NB4 (cell line): ENCODE measurements around the gene N4BP2L2.

Experiments
- MAX ChIP-seq: IDR thresholded peaks from 2 replicates; pipeline ENCODE4 v1.6.1; 2011; ENCODE audit warnings: low read depth, low read length
- MYC ChIP-seq: IDR thresholded peaks from 2 replicates; pipeline ENCODE4 v1.6.1; 2011; ENCODE audit warnings: low read depth, low read length
- POLR2A ChIP-seq: IDR thresholded peaks from 2 replicates; pipeline ENCODE4 v1.6.1; 2011; ENCODE audit warnings: mild to moderate bottlenecking; ENCODE audit not compliant: insufficient read length; ENCODE audit errors: extremely low read depth
- TF ChIP-seq, protein P1 (sequence below): IDR thresholded peaks from one replicate; pipeline ENCODE4 v1.5.1; 2012; ENCODE audit warnings: low read depth, low read length

DNA sequence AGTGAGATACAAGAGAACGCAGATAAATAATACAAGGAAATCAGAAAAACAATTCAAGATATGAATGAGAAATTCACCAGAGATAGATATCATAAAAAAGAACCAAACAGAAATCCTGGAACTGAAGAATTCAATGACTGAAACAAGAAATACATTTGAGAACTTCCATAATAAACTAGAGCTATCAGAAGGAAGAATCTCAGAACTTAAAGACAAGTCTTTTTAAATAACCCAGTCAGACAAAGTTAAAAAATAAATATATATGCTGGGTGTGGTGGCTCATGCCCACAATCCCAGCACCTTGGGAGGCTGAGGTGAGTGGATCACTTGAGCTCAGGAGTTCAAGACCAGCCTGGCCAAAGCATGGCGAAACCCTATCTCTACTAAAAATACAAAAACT lies 82.0 kb downstream of the N4BP2L2 start:
- TF ChIP-seq, protein P1, sequence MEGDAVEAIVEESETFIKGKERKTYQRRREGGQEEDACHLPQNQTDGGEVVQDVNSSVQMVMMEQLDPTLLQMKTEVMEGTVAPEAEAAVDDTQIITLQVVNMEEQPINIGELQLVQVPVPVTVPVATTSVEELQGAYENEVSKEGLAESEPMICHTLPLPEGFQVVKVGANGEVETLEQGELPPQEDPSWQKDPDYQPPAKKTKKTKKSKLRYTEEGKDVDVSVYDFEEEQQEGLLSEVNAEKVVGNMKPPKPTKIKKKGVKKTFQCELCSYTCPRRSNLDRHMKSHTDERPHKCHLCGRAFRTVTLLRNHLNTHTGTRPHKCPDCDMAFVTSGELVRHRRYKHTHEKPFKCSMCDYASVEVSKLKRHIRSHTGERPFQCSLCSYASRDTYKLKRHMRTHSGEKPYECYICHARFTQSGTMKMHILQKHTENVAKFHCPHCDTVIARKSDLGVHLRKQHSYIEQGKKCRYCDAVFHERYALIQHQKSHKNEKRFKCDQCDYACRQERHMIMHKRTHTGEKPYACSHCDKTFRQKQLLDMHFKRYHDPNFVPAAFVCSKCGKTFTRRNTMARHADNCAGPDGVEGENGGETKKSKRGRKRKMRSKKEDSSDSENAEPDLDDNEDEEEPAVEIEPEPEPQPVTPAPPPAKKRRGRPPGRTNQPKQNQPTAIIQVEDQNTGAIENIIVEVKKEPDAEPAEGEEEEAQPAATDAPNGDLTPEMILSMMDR = no peak
- TF ChIP-seq POLR2A (no peak), MYC (no peak), MAX (no peak)
